GM23338 (cell line): ENCODE results near the gene INTU.

ENCODE experiments used
- EZH2 ChIP-seq: fragments of 200-600 bp; sonication (generic); IDR thresholded peaks from one replicate; pipeline ENCODE4 v1.8.0; 2017; ENCODE audit warnings: antibody characterized with exemption, mild to moderate bottlenecking, low read depth; ENCODE audit not compliant: unreplicated experiment
- TF ChIP-seq, protein P1 (sequence below), 2 experiments: fragments of 200-600 bp in 1 of 2; sonication (generic) in 1 of 2; conservative IDR thresholded peaks; 2 replicates each; pipeline versions ENCODE4 v1.5.1 to v1.6.1; 2016 to 2017; ENCODE audit warnings: antibody characterized with exemption in 2 of 2, low read depth in 2 of 2, mild to moderate bottlenecking in 2 of 2, moderate library complexity in 1 of 2

GRCh38 chr4:127618427-127618826, 14.3 kb upstream of the INTU start:
- no peak for TF ChIP-seq EZH2
- TF ChIP-seq, protein P1, sequence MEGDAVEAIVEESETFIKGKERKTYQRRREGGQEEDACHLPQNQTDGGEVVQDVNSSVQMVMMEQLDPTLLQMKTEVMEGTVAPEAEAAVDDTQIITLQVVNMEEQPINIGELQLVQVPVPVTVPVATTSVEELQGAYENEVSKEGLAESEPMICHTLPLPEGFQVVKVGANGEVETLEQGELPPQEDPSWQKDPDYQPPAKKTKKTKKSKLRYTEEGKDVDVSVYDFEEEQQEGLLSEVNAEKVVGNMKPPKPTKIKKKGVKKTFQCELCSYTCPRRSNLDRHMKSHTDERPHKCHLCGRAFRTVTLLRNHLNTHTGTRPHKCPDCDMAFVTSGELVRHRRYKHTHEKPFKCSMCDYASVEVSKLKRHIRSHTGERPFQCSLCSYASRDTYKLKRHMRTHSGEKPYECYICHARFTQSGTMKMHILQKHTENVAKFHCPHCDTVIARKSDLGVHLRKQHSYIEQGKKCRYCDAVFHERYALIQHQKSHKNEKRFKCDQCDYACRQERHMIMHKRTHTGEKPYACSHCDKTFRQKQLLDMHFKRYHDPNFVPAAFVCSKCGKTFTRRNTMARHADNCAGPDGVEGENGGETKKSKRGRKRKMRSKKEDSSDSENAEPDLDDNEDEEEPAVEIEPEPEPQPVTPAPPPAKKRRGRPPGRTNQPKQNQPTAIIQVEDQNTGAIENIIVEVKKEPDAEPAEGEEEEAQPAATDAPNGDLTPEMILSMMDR (conservative IDR thresholded peaks at IDR 0.05; ENCODE audit: low read depth in 2 of 2), result no peak
